Occipital lobe (tissue), 2 donors: ENCODE results near the gene CALML3. TPM values are rescaled to one million over a fixed set of nuclear protein-coding genes. Genes with fewer than 3 reads are reported as not detected.
"Not testable (repeated sequence)": the region's sequence is repeated elsewhere in the genome, so short reads cannot be mapped to it uniquely, and the experiment has no call there.

Source experiments
- DNase-seq: peaks from one replicate; lab custom pipeline; 2025; lab: John Stamatoyannopoulos, UW
- total RNA-seq: library from RNA; depleted of rRNA; stranded (reverse); fragments of >200 nt; gene quantifications from one replicate; pipeline ENCODE4 v1.2.3, GENCODE V29; 2014

Gene CALML3
- not detected for total RNA-seq

DNA sequence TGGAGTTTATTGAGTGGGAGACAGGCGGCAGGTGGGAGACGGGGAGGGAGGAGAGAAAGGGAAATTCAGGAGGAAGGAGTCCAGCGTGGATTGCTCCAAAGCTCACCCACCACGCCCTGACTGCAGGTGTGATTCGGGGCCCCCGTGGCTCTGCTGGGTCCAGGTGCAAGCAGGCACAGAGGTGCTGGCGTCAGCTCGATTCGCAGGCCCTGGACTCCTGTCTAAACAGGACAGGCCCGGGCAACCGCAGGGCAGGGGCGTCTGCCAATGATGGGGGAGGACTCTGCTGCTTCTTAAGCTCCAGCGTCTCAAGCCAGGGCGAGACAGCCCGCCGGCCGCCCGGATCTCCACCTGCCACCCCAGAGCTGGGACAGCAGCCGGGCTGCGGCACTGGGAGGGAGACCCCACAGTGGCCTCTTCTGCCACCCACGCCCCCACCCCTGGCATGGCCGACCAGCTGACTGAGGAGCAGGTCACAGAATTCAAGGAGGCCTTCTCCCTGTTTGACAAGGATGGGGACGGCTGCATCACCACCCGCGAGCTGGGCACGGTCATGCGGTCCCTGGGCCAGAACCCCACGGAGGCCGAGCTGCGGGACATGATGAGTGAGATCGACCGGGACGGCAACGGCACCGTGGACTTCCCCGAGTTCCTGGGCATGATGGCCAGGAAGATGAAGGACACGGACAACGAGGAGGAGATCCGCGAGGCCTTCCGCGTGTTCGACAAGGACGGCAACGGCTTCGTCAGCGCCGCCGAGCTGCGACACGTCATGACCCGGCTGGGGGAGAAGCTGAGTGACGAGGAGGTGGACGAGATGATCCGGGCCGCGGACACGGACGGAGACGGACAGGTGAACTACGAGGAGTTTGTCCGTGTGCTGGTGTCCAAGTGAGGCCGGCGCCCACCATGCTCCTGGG lies at the start of gene CALML3:
Gene CALML3, plus strand, starts transcription at position 321 of the 920 bp plus-strand sequence. Its CDS starts 125 bp downstream, at position 446.
- no peak for DNase-seq

DNA sequence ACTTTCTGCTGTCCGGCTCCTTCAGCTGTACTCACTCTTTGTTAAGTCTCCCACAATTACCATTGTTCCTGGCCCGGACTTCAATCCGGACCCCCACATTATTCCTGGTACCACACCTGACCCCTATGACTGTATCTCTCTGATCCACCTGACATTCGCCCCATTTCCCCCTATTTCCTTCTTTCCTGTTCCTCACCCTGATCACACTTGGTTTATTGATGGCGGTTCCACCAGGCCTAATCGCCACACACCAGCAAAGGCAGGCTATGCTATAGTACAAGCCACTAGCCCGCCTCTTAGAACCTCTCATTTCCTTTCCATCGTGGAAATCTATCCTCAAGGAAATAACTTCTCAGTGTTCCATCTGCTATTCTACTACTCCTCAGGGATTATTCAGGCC lies 49.7 kb upstream of the CALML3 start:
- DNase-seq = not testable (repeated sequence)

DNA sequence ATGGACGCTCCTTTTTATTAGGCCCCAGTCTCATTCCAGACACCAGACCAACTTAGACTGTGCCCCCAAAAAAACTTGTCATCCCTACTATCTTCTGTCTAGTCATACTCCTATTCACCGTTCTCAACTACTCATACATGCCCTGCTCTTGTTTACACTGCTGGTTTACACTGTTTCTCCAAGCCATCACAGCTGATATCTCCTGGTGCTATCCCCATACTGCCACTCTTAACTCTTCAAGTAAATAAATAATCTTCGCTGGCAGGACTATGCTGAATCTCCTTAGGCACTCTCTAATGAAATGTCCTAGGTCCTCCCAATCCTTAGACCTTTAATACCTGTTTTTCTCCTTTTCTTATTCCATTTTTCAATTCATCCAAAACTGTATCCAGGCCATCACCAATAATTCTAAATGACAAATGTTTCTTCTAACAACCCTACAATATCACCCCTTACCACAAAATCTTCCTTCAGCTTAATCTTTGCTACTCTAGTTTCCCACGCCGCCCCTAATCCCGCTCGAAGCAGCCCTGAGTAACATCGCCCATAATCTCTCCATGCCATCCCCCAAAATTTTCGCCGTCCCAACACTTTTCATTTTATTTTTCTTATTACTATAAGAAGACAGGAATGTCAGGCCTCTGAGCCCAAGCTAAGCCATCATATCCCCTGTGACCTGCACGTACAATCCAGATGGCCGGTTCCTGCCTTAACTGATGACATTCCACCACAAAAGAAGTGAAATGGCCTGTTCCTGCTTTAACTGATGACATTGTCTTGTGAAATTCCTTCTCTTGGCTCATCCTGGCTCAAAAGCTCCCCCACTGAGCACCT lies 48.6 kb upstream of the CALML3 start:
- DNase-seq = not testable (repeated sequence)

DNA sequence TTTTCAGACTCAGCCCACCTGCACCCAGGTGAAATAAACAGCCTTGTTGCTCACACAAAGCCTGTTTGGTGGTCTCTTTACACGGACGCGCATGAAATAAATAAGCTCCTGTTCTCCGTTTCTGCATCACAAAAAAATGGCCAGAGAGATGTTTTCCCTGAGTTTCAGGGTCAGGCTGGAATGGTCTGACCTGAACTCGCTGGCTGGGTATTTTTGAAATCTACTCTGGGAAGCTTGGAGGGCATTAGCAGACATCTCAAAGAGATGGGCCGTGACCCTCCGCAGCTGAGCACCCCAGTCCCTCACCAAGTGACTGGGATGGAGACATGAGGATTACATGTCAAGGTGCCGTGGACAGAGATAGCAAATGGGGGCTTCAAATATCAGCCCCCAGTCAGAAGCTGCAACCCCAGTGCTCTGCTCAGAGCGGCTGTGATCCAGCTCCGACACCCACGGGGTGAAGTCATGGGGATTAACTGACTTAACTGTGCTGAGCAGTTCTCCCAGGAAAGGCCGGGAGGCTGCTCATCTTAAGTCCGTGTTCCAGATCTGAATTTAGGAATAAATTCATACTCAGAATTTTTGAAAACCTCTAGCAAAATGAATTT lies 47.7 kb upstream of the CALML3 start:
- DNase-seq = no peak

DNA sequence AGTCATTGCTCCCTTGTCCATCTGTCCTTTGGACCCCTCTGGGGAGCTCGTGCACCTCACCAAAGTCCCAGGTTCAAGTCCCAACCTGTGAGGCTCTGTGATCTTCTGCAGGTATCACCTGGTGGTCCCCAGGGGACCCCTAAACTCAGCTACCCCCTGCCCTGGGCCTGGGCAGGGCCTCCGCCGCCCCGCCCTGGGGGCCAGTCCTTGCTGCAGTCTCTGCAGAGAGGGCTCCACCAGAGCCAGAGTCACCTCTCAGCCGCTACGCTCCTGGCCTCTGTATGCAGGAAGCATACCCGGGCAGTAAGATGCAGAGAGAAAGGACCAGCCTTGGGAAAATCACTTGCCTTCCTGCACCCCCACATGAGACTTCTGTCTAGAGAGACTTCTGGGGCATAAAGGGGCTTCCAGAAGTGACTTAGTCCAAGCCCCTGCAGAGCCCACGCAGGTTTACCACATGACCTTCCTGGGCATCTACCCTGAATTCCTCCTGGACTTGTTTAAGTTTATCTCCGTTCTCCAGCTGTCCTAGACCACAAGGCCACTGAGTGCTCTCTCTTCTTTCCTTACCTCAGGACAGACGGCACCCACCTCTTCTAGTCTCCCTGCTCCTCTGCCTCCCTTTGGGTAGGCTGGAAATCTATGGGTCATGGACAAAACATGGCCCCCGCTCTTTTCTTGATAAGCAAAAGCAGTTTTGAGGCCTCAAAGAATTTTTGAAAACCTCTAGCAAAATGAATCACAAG lies 46.6 kb upstream of the CALML3 start:
- DNase-seq = no peak

DNA sequence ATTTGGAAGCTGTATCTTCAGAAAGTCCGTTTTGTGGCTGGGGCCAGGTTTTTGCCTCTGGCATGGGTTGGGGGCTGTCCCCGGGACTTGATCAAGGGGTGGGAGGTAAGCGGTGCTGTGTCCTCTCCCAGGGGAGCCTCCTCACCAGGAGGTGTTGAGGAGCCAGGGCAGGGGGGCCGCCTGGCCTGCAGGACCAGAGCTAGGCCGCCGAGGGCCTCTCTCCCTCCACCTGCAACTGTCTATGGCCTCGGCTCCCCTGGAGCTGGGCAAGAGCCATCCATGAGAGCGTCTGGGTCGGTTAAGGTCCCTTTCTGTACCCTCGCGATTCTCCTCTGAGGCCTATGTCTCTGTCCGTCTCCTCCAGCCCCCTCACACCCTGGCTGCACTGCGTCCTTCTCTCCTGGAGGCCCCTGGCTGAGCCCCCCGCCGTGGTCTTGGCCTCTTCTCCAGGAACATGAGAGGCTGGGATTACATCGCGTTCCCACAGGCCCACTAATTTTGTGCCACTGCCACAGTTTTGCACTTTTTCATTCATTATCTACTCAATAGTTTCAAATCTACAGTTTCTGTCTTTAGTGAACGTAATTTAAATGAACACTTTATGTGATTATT lies 46.0 kb upstream of the CALML3 start:
- DNase-seq = no peak

DNA sequence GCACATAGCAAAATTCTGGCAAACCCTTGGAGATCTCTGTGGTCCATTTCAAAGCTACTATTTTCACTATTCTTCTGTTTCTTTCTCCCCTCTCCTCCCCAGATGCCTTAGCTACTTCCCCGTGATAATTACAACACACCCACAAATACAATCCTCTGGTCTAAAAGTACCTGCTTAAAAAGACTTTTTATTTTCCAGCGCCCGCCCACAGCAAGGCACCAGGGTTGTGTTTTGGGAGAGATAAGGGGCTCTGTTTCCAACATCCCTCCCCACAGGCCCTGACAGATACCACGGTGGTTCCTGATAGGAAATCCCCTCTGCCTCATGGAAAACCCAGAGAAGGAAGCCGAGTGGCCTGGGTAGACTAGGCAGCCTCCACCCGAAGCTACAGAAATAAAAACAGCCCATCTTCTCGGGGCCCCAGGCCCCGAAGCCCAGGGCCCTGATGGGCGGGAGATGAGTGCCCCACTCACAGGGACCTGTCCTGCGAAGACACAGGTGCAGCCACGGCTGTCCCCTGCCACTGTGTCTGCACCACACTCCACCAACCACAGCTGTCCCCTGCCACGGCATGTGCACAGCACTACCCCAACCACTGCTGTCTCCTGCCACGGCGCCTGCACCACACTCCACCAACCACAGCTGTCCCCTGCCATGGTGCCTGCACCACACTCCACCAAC lies 45.1 kb upstream of the CALML3 start:
- DNase-seq = no peak

DNA sequence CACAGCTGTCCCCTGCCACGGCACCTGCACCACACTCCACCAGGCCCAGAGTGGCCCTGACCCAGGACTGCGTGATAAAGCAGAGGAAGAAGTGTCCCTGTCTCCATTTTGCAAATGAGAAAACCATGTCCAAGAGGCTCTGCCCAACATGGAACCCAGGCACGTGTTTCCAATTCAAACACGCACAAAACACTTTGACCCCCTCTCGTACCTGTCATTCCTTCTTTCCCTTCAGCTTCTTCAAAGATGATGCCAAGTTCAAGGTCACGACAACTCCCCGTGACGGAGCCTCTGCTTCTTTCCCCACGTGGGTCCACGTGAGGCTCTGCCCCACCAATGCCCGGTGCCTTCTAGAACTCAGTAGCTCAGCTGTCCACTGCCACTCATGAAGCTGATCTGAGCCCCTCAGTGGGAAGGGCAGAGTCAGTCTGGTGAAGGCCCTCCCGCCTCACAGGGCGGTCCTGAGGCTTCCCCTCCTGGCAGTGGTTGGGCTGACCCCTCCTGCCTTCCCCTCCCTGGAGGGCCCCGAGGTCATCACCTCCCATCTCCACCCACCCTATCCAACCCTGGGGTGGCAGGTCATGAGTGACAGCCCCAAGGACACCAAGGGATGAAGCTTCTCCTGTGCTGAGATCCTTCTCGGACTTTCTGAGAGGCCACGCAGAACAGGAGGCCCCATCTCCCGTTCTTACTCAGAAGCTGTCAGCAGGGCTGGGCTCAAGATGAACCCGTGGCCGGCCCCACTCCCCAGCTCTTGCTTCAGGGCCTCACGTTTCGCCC lies 44.4 kb upstream of the CALML3 start:
- DNase-seq = no peak

DNA sequence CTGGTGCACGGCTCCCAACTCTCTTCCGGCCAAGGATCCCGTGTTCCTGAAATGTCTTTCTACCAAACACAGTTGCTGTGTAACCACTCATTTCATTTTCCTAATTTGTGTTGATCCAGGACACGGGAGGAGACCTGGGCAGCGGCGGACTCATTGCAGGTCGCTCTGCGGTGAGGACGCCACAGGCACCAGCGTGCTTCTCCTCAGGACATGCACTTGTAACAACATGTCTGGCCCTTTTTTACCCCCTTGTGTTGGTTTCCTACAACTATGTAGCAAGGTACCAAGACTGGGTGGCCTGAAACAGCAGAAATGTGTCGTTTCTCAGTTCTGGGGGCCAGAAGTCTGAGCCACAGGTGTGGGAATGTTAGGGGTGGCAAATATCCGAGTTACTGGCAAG lies 43.6 kb upstream of the CALML3 start:
- no peak for DNase-seq

DNA sequence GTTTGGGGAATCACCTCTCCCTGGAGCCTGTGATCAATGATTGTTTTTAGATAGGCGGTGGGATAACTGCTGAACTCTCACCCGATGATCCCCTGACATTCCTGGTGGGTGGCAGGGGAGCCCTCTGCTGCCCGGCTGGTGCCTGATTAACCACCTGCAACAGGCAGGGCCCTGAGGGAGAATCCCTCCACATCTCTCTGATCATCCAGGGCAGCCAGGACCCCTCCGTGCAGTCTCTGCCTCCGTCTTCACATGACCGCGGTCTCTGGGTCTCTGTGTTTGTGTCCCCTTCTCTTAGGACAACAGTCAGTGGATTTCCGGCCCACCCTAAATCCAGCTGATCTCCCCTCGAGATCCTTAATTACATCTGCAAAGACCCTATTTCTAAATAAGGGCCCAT lies 42.7 kb upstream of the CALML3 start:
- DNase-seq = no peak

DNA sequence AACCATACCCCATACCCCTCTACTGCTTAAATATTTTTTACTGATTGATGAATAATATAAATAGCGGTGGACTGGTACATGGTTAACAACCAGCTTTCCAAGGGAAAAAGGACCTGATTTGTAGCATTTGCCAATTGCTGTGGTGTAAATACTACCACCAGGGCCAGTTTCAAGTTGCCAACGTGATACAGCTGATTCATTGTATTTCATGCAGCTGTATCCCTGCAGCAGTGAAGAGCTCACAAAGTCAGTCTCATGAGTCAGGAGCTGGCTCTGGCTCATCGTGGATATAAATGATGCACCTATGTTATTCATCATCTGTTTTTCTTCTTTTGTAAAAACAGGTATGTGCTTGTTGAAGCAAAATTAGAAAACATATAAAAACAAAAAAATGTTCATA lies 40.6 kb upstream of the CALML3 start:
- DNase-seq = no peak

DNA sequence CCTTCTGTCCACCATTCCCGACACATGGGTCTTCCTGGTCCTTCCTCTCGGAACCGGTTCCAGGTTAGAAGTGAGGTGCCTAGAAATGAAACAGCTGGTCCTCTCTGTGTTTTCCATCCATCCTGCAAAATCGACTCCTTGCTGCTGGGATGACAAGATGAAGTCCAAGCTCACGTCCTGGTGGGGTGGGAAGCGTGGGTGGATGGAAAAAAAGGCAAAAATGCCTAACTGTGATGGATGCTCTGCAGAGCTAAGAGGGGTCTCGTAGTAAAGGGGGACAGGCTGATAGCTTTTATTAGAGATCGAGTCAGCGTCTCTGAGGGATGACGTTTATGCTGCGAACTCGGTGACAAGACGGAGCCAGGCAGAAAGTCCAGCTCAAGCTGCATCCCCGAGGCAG lies 39.5 kb upstream of the CALML3 start:
- no peak for DNase-seq

DNA sequence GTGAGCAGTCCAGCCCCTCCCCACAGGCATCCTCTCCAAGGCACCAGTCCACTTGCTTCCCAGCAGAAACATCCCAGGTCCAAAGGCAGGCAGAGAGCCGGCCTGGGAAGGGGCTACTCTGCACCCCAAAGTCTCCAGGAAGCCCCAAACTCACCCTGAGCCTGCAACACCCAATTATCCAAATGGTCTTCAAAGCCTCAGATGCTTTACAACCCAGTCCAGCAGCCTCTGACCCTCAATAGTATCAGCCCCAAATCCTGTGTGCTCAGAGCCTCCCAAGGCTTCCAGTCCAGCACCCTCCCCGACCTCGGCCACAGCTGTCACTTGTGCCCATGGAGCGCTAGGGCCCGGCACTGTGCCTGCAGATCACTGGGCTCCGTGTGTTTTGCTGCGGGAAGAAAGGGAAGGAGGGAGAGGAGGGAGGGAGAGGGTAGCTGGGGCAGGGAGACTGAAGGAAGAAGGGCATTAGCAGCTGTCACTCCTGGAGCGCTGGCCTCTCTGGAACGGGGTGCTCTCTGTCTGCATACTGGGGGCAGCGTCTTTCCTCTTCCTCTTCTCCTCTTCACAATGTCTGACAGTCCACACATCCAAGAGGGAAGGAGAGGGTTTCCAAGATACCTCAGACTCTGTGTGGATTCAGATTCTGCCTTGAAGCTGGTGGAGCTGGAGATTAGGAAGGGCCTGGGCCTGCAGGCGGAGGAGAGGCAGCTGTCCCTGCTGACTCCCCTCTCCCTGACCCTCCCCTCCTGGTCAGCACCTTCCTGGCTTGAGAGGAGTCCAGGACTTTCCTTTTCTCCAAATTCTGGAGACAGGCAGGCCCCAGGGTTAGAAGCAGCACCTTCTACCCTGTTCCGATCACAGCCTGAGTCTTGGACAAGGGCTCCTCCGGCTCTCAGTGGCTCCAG lies 38.6 kb upstream of the CALML3 start:
- DNase-seq = no peak

DNA sequence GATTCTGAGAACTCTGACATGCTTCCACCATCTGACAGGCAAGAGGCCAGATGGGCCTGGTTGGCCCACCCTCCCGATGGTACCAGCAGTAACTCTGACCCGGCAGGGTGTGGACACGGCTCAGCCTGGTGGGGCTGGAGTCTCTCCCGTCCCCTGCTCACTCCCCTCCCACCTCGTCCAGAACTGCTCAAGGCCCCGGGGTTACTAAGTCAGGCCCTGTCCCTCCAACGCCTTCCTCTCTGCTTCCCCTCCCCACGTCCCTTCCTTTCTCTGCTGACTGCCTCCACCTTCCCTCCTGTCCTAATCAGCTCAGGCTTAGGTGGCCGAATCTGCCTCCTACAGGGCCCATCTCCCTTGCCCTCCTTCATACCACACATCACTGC lies 37.9 kb upstream of the CALML3 start:
- no peak for DNase-seq

DNA sequence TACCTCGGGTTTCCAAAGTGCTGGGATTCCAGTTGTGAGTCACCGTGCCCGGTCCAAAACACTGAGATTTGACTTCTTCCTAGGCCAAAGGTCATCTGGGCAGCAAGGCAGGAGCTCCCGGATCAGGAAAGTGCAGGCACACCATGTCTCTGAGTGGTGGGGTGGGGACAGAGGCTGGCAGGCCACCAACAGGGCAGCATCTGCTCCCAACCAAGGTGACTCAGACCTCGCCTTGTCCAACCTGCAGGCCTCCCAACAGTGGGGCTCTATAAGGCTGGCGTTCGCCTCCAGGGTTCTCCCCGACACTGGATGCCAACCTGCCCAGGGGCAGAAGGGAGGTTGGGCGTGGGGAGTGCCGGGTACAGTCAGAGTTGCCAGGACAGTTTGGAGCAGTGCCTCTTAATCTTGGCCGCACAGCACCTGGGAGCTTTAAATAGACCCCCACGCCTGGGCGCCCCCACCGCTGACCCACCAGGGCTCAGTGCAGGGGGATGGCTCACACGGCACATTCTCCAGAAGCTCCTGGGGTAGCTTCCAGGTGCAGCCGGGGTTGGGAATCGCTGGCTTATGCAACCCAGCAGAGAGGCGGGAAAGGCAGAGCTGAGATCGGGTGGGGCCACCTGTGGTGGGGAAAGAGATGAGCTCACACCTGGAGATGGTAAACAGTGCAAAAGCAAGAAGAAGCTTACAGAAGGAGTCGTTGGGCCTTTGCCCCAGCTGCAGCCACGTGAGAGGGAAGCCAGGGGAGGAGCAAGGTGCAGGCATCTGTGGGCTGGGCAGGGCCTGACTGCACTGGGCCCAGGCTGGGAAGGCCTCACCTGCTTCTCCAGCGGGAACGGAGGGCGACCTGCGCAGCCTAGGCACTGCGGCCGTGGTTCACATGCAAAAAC lies 36.2 kb upstream of the CALML3 start:
- no peak for DNase-seq

DNA sequence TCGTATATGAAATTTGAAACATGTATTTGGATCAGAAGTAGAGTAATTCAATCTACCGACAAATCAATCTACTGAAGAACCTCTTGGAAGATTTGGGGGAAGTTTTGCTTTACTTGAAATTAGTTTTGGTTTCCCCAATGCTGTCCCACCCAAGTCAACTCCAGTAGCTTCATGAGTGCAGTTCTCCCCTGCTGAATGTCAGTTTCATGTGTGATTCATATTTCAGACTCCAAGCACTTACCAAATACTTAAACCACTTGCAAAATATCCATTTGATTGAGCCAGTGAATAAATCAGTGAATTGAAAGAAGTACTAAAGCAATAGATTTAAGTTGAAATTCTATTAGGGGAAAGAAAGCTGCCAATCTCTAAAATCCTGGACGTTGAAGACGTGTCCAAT lies 34.7 kb upstream of the CALML3 start:
- DNase-seq = no peak

DNA sequence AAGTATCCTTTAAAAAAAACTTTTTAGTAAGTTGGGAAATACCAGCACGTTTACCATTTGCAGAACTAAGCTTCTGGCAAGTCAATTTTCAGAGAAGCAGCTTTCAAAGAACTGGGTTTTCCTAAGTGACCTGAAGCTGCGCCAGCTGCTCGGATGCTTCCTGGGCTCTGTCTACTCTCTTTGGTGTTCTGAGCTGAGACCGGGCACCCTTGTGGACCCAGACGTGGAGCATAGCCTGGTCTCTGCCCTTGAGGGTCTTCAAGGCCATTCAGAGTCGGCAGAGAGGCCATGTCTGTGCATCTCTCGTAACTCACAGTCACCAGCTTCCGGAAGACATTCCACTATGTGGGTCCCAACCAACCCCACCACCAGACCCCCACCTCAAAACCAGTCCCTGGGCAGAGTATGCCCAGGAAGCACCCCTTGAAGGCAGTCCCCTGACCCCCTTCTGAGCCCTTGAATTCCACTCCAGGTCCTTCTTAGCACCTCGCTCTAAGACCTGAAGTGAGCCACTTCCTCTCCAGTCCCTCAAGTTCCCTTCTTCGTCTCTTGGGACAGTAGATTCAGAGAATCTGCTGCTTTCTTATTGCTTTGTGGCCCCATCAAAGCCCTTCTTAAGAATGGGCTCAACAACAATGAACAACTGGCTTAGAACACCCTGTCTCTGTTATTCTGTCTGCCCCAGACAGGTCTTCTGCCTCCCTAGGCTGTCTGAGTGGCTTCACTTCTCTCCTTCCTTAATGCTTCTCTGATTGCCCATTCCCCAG lies 33.9 kb upstream of the CALML3 start:
- no peak for DNase-seq
